ENCODE data around the gene UFSP2.

The UFSP2 gene

DNA sequence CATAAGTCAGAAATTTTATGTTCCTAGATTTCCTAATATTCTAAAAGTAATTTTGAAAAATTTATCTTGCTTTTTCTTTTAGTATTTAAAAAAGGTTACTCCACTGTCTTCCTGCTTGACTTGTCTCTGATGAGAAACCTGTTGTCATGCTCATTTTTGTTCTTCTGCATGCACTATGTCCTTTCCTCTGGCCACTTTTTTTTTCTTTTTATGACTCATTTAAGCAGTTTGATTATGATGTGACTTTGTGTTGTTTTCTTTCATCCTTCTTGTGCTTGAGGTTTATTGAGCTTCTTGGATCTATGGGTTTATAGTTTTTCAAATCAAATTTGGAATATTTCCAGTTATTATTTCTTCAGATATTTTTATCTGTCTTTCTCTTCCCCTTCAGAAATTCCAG is 12.0 kb upstream of the UFSP2 start:
- TF ChIP-seq, protein P1, sequence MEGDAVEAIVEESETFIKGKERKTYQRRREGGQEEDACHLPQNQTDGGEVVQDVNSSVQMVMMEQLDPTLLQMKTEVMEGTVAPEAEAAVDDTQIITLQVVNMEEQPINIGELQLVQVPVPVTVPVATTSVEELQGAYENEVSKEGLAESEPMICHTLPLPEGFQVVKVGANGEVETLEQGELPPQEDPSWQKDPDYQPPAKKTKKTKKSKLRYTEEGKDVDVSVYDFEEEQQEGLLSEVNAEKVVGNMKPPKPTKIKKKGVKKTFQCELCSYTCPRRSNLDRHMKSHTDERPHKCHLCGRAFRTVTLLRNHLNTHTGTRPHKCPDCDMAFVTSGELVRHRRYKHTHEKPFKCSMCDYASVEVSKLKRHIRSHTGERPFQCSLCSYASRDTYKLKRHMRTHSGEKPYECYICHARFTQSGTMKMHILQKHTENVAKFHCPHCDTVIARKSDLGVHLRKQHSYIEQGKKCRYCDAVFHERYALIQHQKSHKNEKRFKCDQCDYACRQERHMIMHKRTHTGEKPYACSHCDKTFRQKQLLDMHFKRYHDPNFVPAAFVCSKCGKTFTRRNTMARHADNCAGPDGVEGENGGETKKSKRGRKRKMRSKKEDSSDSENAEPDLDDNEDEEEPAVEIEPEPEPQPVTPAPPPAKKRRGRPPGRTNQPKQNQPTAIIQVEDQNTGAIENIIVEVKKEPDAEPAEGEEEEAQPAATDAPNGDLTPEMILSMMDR (IDR thresholded peaks at IDR 0.05; ENCODE audit: insufficient read depth, low read length, poor library complexity, severe bottlenecking): no peak
- no peak for TF ChIP-seq EZH2phosphoT487 (conservative IDR thresholded peaks at IDR 0.05; ENCODE audit: low read length)
- Histone ChIP-seq H3F3A (ENCODE audit: insufficient read depth) (peaks cover 15% of the 10 kb centered on the region; the same call in 1 of the 2 replicates), H3K4me2 (ENCODE audit: low read depth, low read length, poor library complexity, severe bottlenecking) (no peak overlapping the region), H3K27me3 (ENCODE audit: low read length) (no peaks in the 10 kb centered on the region), H3K79me2 (ENCODE audit: insufficient read depth, low read length) (no peaks in the 10 kb centered on the region), H3K9ac (ENCODE audit: low read length) (no peak overlapping the region), H4K20me1 (ENCODE audit: low read depth, low read length) (no peaks in the 10 kb centered on the region), H2AFZ (ENCODE audit: low read depth, low read length, severe bottlenecking) (no peak overlapping the region), H3K4me3 (ENCODE audit: insufficient read depth, low read length, poor library complexity, severe bottlenecking) (no peak overlapping the region), H3K36me3 (ENCODE audit: low read length) (no peaks in the 10 kb centered on the region), H3K9me3 (ENCODE audit: insufficient read depth, low read length) (no peaks in the 10 kb centered on the region), H3K9me2 (replicated peaks; ENCODE audit: insufficient read depth, low read length) (no peaks in the 10 kb centered on the region), H3K27ac (ENCODE audit: low read depth, low read length) (no peak overlapping the region)

DNA sequence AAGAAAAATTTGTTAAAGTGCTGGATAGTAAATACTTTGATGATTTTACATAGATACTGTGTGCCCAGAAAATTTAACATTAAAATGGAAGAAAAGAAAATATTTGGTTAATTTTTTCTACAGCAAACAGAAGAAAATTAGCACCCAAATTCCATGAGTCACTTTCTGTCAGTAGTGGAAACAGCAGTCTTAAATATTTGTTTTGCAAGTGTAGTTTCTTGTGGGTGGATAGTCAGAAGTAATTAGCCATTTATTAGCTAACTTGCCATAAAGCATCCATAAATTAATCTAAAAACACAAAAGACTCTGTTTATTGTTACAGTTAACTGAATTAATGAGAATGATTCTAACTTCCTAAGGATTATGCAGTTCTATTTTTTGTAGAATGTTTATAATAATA is 9.7 kb upstream of the UFSP2 start:
- Histone ChIP-seq H3K36me3 (ENCODE audit: low read length) (no peaks in the 10 kb centered on the region), H3K27ac (ENCODE audit: low read depth, low read length) (no peak overlapping the region), H3F3A (ENCODE audit: insufficient read depth) (no peaks in the 10 kb centered on the region; the same call in 1 of the 2 replicates), H4K20me1 (ENCODE audit: low read depth, low read length) (no peaks in the 10 kb centered on the region), H3K27me3 (ENCODE audit: low read length) (no peaks in the 10 kb centered on the region), H3K9me3 (ENCODE audit: insufficient read depth, low read length) (no peaks in the 10 kb centered on the region), H3K9ac (ENCODE audit: low read length) (no peak overlapping the region), H3K9me2 (replicated peaks; ENCODE audit: insufficient read depth, low read length) (no peaks in the 10 kb centered on the region), H3K4me3 (ENCODE audit: insufficient read depth, low read length, poor library complexity, severe bottlenecking) (no peak overlapping the region), H3K79me2 (ENCODE audit: insufficient read depth, low read length) (no peaks in the 10 kb centered on the region), H2AFZ (ENCODE audit: low read depth, low read length, severe bottlenecking) (no peak overlapping the region), H3K4me2 (ENCODE audit: low read depth, low read length, poor library complexity, severe bottlenecking) (no peak overlapping the region)
- TF ChIP-seq, protein P1 (IDR thresholded peaks at IDR 0.05; ENCODE audit: insufficient read depth, low read length, poor library complexity, severe bottlenecking): no peak
- TF ChIP-seq EZH2phosphoT487 (conservative IDR thresholded peaks at IDR 0.05; ENCODE audit: low read length): no peak

DNA sequence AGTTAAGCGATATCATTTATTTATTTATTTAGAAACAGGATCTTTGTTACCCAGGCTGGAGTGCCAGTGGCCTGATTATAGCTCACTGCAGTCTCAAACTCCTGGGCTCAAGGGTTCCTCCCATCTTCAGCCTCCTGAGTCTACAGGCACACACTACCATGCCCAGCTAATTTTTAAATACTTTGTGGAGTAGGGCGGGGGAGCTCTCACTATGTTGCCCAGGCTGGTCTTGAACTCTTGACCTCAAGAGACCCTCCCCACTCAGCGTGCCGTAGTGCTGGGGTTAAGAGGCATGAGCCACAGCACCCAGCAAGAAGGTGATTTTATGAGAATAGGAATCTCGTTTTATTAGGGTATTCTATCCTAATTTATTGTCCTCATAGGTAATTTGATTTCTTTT is 3.9 kb upstream of the UFSP2 start:
- no peak overlapping the region for H3K4me3 ChIP-seq (ENCODE audit: insufficient read depth, low read length, poor library complexity, severe bottlenecking)
- H3K79me2 ChIP-seq (ENCODE audit: insufficient read depth, low read length): no peaks in the 10 kb centered on the region
- H3K27ac ChIP-seq (ENCODE audit: low read depth, low read length): no peak overlapping the region
- no peaks in the 10 kb centered on the region for H3F3A ChIP-seq (ENCODE audit: insufficient read depth)
- no peak overlapping the region for H3K9ac ChIP-seq (ENCODE audit: low read length)
- H3K9me2 ChIP-seq (replicated peaks; ENCODE audit: insufficient read depth, low read length): no peaks in the 10 kb centered on the region
- no peaks in the 10 kb centered on the region for H3K9me3 ChIP-seq (ENCODE audit: insufficient read depth, low read length)
- no peak for TF ChIP-seq EZH2phosphoT487 (conservative IDR thresholded peaks at IDR 0.05; ENCODE audit: low read length)
- TF ChIP-seq, protein P1 (IDR thresholded peaks at IDR 0.05; ENCODE audit: insufficient read depth, low read length, poor library complexity, severe bottlenecking): no peak
- no peaks in the 10 kb centered on the region for H3K27me3 ChIP-seq (ENCODE audit: low read length)
- H2AFZ ChIP-seq (ENCODE audit: low read depth, low read length, severe bottlenecking): no peak overlapping the region
- H3K36me3 ChIP-seq (ENCODE audit: low read length): no peaks in the 10 kb centered on the region
- no peak overlapping the region for H3K4me2 ChIP-seq (ENCODE audit: low read depth, low read length, poor library complexity, severe bottlenecking)
- H4K20me1 ChIP-seq (ENCODE audit: low read depth, low read length): no peaks in the 10 kb centered on the region

Data from SU-DHL-6 (cell line).